ENCODE results near the gene SEPTIN11.
"Not testable (repeated sequence)": the region's sequence is repeated elsewhere in the genome, so short reads cannot be mapped to it uniquely, and the experiment has no call there.

The SEPTIN11 gene

DNA sequence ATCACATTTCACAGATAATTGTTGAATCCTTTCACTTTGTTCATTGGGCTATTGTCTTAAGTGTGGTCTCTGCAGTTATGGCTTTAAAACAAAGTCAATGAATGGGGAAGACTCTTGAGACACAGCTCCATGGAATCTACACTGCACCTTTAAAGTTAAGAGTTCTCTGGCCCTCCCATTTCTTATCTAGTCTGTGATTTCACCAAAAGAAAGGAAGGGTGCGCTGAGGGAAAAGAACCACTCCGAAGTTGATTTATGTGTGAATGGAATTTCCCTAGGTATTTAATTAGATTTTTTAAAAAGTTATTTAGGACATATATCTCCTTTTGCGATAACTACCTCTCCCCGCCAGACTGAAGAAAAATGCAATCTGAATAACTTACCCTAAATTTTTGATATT lies 2.5 kb downstream of the SEPTIN11 start:
- no peak for DNase-seq (ENCODE audit: low read depth, low spot score)

GRCh38 chr4:76952656-76953582 lies 3.4 kb downstream of the SEPTIN11 start:
- no peak for DNase-seq (ENCODE audit: low read depth, low spot score)

GRCh38 chr4:76953956-76954355 lies 4.4 kb downstream of the SEPTIN11 start:
- no peak for DNase-seq (ENCODE audit: low read depth, low spot score)

- no peak for DNase-seq (ENCODE audit: low read depth, low spot score)
Observed at GRCh38 chr4:76954489-76954888, 4.9 kb downstream of the SEPTIN11 start.

- peak; percentile 52 for DNase-seq (ENCODE audit: low read depth, low spot score)
Observed at GRCh38 chr4:76955182-76955581, 5.6 kb downstream of the SEPTIN11 start.

DNA sequence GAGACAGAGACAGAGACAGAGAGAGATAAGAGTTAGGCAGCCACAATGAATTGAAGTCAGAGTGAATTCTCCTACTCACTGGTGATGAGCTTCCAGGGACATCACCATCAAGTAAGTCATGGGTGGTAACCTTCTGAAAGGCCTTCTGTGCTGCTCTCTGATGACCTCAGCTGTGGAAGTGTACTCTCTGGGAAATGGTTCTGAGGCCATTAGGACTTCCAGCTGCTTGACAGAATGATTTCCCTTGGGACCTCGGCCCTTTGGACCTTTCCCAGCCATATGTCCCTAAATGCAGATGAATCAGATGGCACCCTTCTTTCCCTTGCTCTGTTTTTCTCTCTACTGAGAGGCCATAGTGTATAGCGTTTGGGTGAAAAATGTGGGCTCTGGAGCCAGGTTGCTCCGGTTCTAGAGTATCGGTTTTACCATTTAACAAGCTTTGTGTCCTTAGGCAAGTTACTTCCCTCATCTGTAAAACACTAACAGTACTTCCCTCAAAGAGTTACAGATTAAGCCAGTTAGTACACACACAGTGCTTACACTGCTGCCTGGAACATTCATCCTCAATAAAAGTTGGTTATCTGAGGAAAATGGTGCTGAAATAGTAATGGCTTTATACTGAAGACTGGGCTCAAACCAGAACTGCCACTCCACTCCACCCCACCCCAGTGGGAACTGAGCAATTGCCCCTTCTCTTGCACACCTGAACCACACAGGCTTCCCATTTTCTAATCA lies 7.6 kb downstream of the SEPTIN11 start:
- no peak for DNase-seq (ENCODE audit: low read depth, low spot score)

- DNase-seq (ENCODE audit: low read depth, low spot score), result no peak
Observed at GRCh38 chr4:76958891-76959290, 9.3 kb downstream of the SEPTIN11 start.

DNA sequence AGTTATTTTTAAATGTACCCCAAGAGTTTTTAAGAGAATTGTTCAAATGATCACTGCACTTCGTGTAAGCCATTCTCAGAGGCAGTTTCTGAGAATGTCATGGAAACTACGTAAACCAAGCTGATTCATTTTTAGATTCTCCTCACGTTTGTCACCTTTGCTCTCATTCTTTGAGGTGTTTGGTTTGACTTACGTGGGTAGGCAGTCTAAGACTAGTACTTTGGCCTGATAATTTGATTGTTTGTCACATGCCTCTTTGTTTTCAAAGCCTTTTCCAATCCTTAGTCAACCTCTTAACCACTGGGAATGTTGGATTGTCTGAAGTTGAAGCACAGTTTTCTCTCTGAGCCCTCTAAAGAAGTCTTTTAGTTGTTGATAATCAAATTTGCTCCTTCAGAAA lies 10.5 kb downstream of the SEPTIN11 start:
- peak; percentile 82 for DNase-seq (ENCODE audit: low read depth, low spot score)

DNA sequence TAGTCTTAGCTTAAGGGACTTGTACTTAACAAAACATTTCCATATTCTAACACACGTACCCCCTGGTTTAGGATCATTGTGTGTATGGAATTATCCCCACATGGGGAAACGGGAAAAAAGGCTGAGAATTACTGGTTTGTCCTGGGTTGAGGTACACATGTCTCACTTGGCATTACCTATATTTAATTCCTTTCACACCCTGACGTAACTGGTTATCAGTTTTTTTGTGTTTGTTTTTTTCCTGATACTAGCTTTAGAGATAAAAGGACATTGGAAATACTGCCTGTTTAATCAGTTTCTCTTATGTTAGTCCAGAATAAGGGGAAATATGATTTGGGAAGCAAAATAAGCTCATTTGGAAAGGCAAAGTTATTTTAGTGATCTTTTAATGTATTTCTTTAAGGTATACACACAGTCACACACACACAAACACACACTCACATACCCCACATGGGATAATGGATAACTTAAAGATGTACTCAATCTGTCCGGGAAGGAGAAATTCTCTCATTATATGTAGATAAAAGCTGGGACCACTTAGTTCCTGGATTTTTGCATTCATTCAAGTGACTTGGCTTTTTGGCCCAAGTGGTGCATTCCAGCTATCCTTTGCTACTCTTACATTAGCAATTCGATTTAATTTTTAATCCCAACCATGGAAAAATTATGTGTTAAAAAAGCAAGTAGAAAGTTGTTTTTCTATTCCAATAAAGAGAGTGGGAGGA lies 13.0 kb downstream of the SEPTIN11 start:
- no peak for DNase-seq (ENCODE audit: low read depth, low spot score)

GRCh38 chr4:76963131-76963750 lies 13.7 kb downstream of the SEPTIN11 start:
- no peak for DNase-seq (ENCODE audit: low read depth, low spot score)

DNA sequence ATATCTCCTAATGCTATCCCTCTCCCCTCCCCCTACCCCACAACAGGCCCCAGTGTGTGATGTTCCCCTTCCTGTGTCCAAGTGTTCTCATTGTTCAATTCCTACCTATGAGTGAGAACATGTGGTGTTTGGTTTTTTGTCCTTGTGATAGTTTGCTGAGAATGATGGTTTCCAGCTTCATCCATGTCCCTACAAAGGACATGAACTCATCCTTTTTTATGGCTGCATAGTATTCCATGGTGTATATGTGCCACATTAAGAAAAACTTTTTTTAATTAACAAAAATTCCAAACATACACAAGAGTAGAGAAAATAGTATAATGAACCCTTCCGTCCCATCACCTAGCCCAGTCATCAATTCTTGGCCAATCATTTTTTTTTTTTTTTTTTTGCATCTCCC lies 14.4 kb downstream of the SEPTIN11 start:
- DNase-seq (ENCODE audit: low read depth, low spot score), result not testable (repeated sequence)

GRCh38 chr4:76964769-76965168 lies 15.2 kb downstream of the SEPTIN11 start:
- DNase-seq (ENCODE audit: low read depth, low spot score), result no peak

DNA sequence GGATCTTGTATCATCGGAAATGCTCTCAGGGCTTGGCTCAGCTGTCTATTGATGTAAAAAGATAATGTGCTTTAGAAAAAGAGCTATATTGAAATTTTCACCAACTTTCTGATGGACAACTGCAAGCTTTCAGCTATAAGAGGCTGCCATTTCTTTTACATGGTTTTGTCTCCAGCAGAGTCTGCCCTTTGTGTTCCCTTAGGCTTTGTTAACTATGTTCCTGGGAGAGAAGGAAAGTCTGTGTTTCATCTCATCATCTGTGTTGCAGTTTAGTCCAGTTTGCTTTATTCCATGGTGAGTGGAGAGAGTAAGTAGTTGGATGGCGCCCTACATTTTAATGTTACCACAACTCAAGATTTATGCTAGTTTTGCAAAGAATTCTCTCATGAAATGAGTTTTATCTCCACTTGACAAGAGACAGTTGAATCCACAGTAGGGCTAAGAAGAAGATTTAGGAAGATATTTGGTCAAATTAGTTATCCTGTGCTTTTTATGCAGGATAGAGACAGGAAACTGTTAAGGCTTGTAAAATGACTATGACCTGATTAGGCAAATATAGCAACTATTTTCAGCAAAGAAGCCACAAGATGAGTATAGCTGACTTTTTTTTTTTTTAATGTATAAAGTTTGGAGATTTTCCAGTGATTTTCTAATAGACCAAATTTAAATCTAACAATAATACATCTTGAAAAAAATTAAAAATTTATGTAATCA lies 16.5 kb downstream of the SEPTIN11 start:
- no peak for DNase-seq (ENCODE audit: low read depth, low spot score)

DNA sequence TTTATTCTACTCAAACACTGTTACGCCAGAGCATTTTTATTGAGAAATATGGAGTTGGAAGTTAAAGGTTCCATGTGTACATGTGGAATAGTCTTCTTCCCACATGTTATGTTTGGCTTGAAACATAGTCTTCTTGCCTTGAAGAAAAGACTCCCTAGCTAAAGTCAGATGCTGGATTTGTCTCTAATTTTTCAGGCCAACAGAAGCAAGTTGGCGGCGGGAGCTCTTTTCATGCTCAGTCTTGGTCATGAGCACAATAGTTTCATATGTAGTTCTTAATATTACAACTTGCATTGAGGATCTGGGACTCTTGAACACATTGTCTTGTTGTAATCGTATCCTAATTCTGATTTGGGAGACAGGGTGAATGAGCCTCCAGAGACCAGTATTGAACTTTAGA lies 19.4 kb downstream of the SEPTIN11 start:
- no peak for DNase-seq (ENCODE audit: low read depth, low spot score)

DNA sequence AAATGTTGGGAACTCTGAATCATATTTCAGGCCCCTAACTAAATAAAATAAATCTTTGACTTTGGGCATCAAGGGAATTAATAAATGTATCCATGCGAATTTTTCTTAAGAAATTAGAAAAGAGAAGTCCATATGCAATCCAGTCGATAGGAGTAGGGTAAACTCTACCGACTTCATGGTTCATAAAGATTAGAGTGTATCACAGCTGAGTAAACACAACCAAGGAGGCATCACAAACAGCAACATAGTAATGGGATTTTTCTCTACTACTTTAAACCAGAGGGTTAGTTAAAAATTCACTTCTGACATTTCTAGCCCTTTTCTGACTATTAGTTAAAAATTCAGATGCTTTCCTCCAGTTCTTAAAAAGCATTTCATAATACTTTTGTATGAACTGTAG lies 19.9 kb downstream of the SEPTIN11 start:
- DNase-seq (ENCODE audit: low read depth, low spot score), result no peak

- no peak for DNase-seq (ENCODE audit: low read depth, low spot score)
Observed at GRCh38 chr4:76969941-76970529, 20.5 kb downstream of the SEPTIN11 start.

DNA sequence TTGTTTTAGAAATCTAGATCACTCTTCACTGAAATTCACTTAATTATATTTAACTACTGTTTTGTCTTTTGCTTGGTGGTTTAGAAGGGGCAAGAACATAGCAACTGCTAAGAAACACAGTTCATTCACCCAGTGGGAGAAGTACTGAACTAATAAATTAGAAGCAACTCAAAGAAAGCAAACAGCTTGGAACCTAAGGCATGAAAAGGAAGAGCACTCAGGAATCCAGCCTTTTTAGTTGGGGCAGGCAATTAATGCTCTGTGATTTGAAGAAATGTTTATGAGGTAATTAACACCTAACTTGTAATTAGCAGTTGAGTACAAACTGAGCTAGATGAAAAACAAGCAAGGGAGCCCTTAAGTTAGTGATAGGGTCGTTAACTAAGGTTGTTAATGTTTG lies 22.8 kb downstream of the SEPTIN11 start:
- no peak for DNase-seq (ENCODE audit: low read depth, low spot score)

- DNase-seq (ENCODE audit: low read depth, low spot score), result no peak
Observed at GRCh38 chr4:76974150-76974549, 24.6 kb downstream of the SEPTIN11 start.

GRCh38 chr4:76977113-76977512 lies 27.6 kb downstream of the SEPTIN11 start:
- DNase-seq (ENCODE audit: low read depth, low spot score), result no peak

- peak; percentile 68 for DNase-seq (ENCODE audit: low read depth, low spot score)
Observed at GRCh38 chr4:76977736-76978350, 28.3 kb downstream of the SEPTIN11 start.
